Left ventricle myocardium inferior (tissue), 1 donor: Measurements from ENCODE around the gene TRIM33. TPM values are rescaled to one million over a fixed set of nuclear protein-coding genes. Genes with fewer than 3 reads are reported as not detected.

ENCODE experiments used
- DNase-seq: peaks from one replicate; pipeline ENCODE4 v3.0.0-alpha.2; 2020
- H3K27ac ChIP-seq: fragments of 200-600 bp; replicated peaks from 2 replicates; pipeline ENCODE4 v1.8.0; 2021
- H3K27me3 ChIP-seq: fragments of 200-600 bp; 2 replicates; pipeline ENCODE4 v1.8.0; 2021; ENCODE audit warnings: low read depth
- H3K36me3 ChIP-seq: fragments of 200-600 bp; 2 replicates; pipeline ENCODE4 v1.8.0; 2021
- H3K4me1 ChIP-seq: fragments of 200-600 bp; 2 replicates; pipeline ENCODE4 v1.8.0; 2021
- H3K4me3 ChIP-seq: fragments of 200-600 bp; 2 replicates; pipeline ENCODE4 v1.8.0; 2021; ENCODE audit warnings: mild to moderate bottlenecking, moderate library complexity
- H3K9me3 ChIP-seq: fragments of 200-600 bp; replicated peaks from 2 replicates; pipeline ENCODE4 v1.8.0; 2021
- intact Hi-C: fragments of 100-400 bp; cut with micrococcal nuclease; formaldehyde crosslinking; loops from one replicate; pipeline ENCODE4 v1.11.0; 2022
- total RNA-seq: library from RNA; stranded (reverse); fragmentation: NEBNext Ultra II Directional; extraction: Animal tissue kit (Norgen Biotek cat#: 25700); gene quantifications from one replicate; pipeline ENCODE4 v1.2.1, GENCODE V29; 2021
- TF ChIP-seq, protein P1 (sequence below): fragments of 200-600 bp; IDR thresholded peaks from 2 replicates; pipeline ENCODE4 v1.8.0; 2021; ENCODE audit warnings: antibody characterized with exemption, mild to moderate bottlenecking, borderline replicate concordance
- donor health status: DM: no; HTN: yes; CAD: no; lungs with severe emphysema.

Gene TRIM33
- total RNA-seq, 1 donor from 2014 or later = 14.2 TPM

DNA sequence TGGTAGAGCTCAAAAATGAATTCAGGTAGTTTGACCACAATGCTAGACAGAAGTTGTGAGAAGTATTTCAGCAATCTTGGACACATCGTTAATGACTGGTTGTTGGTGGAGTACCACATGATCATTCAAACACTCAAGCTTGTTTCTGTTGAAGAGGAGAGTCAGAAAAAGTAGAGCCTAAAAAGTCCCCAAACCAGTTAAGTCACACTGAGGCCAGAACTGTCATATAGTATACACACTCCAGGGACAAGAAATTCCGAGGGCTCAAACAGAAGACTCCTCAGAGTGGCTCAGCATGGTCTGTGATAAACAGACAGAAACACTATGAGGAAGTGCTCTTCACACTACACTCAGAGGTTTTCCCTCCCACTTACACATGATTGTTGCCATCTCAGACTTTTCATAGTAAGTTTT is 5.8 kb downstream of the TRIM33 start:
- no peak overlapping the region for H3K4me3 ChIP-seq
- H3K27ac ChIP-seq = no peak overlapping the region
- TF ChIP-seq, protein P1, sequence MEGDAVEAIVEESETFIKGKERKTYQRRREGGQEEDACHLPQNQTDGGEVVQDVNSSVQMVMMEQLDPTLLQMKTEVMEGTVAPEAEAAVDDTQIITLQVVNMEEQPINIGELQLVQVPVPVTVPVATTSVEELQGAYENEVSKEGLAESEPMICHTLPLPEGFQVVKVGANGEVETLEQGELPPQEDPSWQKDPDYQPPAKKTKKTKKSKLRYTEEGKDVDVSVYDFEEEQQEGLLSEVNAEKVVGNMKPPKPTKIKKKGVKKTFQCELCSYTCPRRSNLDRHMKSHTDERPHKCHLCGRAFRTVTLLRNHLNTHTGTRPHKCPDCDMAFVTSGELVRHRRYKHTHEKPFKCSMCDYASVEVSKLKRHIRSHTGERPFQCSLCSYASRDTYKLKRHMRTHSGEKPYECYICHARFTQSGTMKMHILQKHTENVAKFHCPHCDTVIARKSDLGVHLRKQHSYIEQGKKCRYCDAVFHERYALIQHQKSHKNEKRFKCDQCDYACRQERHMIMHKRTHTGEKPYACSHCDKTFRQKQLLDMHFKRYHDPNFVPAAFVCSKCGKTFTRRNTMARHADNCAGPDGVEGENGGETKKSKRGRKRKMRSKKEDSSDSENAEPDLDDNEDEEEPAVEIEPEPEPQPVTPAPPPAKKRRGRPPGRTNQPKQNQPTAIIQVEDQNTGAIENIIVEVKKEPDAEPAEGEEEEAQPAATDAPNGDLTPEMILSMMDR = no peak
- H3K9me3 ChIP-seq = no peaks in the 10 kb centered on the region
- H3K27me3 ChIP-seq = no peaks in the 10 kb centered on the region
- no peak for DNase-seq
- H3K4me1 ChIP-seq = peaks cover 64% of the 10 kb centered on the region
- intact Hi-C loops = no loop called here
- H3K36me3 ChIP-seq = no peaks in the 10 kb centered on the region

DNA sequence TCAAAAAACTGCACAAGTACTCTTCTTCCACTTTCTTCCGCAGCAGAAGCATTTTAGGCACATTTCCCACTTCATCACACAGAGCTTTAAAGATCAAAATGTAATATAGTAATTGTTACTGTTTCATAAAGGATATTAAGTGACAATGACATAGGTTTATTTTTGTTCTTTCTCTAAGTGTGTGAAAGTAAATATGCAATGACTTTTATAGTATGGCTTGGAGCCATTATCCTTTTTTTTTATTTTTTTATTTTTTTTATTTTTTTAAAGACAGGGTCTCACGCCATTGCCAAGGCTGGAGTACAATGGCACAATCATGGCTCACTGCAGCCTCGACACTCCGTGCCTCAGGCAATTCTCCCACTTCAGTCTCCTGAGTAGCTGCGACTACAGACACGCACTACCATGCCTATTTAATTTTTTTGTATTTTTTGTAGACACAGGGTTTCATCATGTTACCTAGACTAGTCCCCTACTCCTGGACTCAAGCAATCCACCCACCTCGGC is 7.0 kb downstream of the TRIM33 start:
- TF ChIP-seq, protein P1 = no peak
- H3K27ac ChIP-seq = no peak overlapping the region
- intact Hi-C loops = no loop called here
- H3K4me1 ChIP-seq = peaks cover 52% of the 10 kb centered on the region
- no peaks in the 10 kb centered on the region for H3K27me3 ChIP-seq
- H3K36me3 ChIP-seq = no peaks in the 10 kb centered on the region
- H3K9me3 ChIP-seq = no peaks in the 10 kb centered on the region
- H3K4me3 ChIP-seq = no peak overlapping the region
- DNase-seq = no peak

DNA sequence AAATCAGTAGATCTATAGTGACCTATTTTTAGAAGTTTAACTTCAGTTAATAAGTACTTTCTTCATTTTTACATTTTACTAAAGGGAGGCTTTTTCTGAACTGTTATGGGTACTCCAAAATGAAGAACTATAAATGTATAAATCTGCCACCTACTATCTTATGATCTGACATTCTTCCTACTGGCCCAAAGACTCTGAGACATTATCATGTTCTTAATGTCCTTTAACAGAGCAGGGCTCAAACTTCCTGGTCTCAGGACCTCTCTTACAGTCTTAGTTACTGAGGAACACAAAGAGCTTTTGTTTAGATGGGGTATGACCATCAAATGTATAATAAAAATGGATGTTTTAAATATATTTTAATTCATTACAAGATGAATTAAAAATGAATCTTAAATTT is 8.9 kb downstream of the TRIM33 start:
- TF ChIP-seq, protein P1 = no peak
- intact Hi-C loops = no loop called here
- Histone ChIP-seq H3K27ac (no peak overlapping the region), H3K9me3 (no peaks in the 10 kb centered on the region), H3K27me3 (no peaks in the 10 kb centered on the region), H3K4me1 (peaks cover 40% of the 10 kb centered on the region), H3K4me3 (no peak overlapping the region), H3K36me3 (no peaks in the 10 kb centered on the region)
- no peak for DNase-seq

DNA sequence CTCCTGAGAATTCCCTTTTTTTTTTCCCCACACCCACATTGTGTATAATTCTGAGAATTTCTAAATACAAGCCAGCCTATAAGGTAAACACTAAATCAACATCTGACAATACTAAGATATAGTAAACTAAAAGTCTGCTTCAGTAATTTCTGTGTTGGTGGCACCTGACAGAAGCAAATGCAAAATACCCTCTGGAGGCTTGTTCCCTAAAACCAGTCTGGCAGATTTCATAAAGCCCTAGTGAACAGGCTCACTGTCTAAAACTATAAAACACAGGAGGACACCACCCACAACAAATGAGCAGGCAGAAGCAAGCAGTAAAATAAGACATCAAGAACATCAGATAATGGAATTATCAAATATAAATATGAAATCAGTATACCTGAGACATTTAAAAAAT is 11.5 kb downstream of the TRIM33 start:
- intact Hi-C loops = no loop called here
- Histone ChIP-seq H3K4me1 (peaks cover 59% of the 10 kb centered on the region), H3K27ac (no peak overlapping the region), H3K9me3 (no peaks in the 10 kb centered on the region), H3K36me3 (no peaks in the 10 kb centered on the region), H3K4me3 (no peak overlapping the region), H3K27me3 (no peaks in the 10 kb centered on the region)
- no peak for DNase-seq
- TF ChIP-seq, protein P1 = no peak

DNA sequence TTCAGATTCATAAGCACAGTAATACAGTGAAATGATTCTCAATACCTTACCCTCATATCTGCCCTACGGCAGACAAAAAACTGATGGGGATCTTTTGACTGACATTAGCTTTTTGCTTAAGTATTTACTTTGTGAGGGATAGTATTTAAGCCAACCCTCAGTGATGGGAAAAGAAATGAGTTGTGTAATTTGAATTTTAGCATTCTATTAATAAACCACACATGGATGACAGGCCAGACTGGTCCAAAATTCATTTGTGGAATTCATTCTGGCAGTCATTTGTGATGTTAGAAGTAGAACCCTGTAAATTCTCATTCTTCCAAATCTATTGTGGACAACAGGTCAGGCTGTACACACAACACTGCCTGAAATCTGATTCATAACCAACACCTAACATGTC is 14.9 kb downstream of the TRIM33 start:
- TF ChIP-seq, protein P1 = no peak
- DNase-seq = no peak
- H3K4me1 ChIP-seq = peaks cover 32% of the 10 kb centered on the region
- H3K27me3 ChIP-seq = no peaks in the 10 kb centered on the region
- H3K36me3 ChIP-seq = no peaks in the 10 kb centered on the region
- no peak overlapping the region for H3K27ac ChIP-seq
- H3K4me3 ChIP-seq = no peak overlapping the region
- peaks cover 8% of the 10 kb centered on the region for H3K9me3 ChIP-seq
- intact Hi-C loops = no loop called here
